Dermis microvascular lymphatic vessel endothelial cell (primary cell): ENCODE measurements around the gene WDFY3. TPM values are rescaled to one million over a fixed set of nuclear protein-coding genes. Genes with fewer than 3 reads are reported as not detected.

Experiments
- DNase-seq, 2 donors: peaks; one replicate each; pipeline versions ENCODE4 v3.0.0 to v3.0.0-alpha.2; 2010; ENCODE audit warnings: low read depth in 2 of 2
- total RNA-seq: library from RNA; depleted of rRNA; stranded (reverse); fragments of >200 nt; gene quantifications from 2 replicates; pipeline ENCODE4 v1.2.1, GENCODE V29; 2014

Gene WDFY3
- total RNA-seq, 1 donor from 2014 or later = 67.5 TPM

DNA sequence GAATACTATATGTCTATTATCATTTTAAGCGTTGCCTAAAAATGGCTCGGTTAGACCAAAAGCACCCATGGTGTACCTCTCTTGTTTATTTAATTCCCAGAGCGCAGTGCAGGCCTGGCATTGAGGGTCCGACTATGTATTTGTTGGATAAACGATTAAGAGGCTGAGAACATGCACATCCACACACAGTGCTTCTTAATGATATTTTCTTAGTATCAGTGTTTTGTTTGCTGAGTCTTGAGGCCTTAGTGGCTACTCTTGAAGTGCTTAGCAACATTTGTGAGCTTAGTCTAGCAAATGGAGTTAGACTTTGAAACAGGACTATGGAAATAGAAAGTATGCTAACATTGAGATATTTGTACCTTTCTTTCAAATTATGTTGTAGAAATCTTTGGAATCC, 339.8 kb downstream of the WDFY3 start:
- no peak for DNase-seq

GRCh38 chr4:84623661-84624060, 342.8 kb downstream of the WDFY3 start:
- no peak for DNase-seq

DNA sequence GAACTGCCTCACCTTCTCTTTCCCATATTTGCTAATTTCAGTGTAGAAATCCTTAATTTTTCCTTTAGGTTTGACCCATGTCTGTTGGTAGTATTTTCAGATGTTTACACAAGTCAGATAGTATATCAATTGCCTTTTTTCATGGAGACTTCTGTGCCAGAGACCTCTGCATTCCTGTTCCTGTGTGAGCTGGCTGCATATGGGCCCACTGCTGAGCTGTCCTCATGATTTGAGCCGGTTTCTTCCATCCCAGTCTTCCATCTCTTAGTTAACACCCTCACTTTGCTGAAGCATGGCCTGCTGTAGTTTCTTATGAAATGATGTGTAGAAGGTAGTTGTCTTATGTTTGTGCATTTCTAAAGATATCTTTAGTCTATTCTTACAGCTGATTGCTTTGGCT, 343.5 kb downstream of the WDFY3 start:
- no peak for DNase-seq
